Activated naive CD4-positive, alpha-beta T cell (primary cell): ENCODE measurements around the gene CCDC187.

Experiments used
- DNase-seq, 4 experiments: peaks; one replicate each; lab custom pipeline; 2025; lab: John Stamatoyannopoulos, UW

The CCDC187 gene

GRCh38 chr9:136206602-136207275 lies 97.2 kb downstream of the CCDC187 start:
- no peak for DNase-seq

GRCh38 chr9:136205707-136205992 lies 98.2 kb downstream of the CCDC187 start:
- no peak for DNase-seq

- DNase-seq, result peak in 1 of 4 experiments; percentile 12
Observed at GRCh38 chr9:136204838-136205706, 98.8 kb downstream of the CCDC187 start, which contains the start of gene LHX3. Gene LHX3, minus strand, starts transcription at chr9:136205128. Its CDS starts 116 bp downstream, at chr9:136205012.

GRCh38 chr9:136204145-136204805 lies 99.6 kb downstream of the CCDC187 start:
- DNase-seq, result no peak

- DNase-seq, result no peak
Observed at GRCh38 chr9:136203408-136204144, 100.3 kb downstream of the CCDC187 start.

GRCh38 chr9:136202454-136203407 lies 101.2 kb downstream of the CCDC187 start:
- no peak for DNase-seq

- DNase-seq, result no peak
Observed at GRCh38 chr9:136201609-136202453, 102.1 kb downstream of the CCDC187 start.

GRCh38 chr9:136201174-136201573 lies 102.7 kb downstream of the CCDC187 start:
- no peak for DNase-seq

GRCh38 chr9:136200424-136200823 lies 103.5 kb downstream of the CCDC187 start:
- no peak for DNase-seq
